Activated T-helper 17 cell treated with anti-CD3 and anti-CD28 coated beads, Interleukin-2, amount 50 U/mL, for 72 hours (primary cell): Measurements from ENCODE around the gene SPINT2. TPM values are rescaled to one million over a fixed set of nuclear protein-coding genes. Genes with fewer than 3 reads are reported as not detected.

Source experiments
- ATAC-seq: fragments of 150-1000 bp; cut with Tn5 transposase; replicated peaks from 2 replicates; pipeline ENCODE4 v1.10.0; 2021; ENCODE audit warnings: mild to moderate bottlenecking, moderate library complexity
- H3K27ac Mint-ChIP-seq: one replicate; pipeline ENCODE4 v1.8.0; 2022; ENCODE audit warnings: mixed read lengths
- H3K27me3 Mint-ChIP-seq: one replicate; pipeline ENCODE4 v1.8.0; 2022; ENCODE audit warnings: mixed read lengths
- H3K36me3 Mint-ChIP-seq: one replicate; pipeline ENCODE4 v1.8.0; 2022; ENCODE audit warnings: low read depth, mild to moderate bottlenecking, mixed read lengths
- H3K4me1 Mint-ChIP-seq: one replicate; pipeline ENCODE4 v1.8.0; 2022; ENCODE audit warnings: mixed read lengths
- H3K4me3 Mint-ChIP-seq: one replicate; pipeline ENCODE4 v1.8.0; 2022; ENCODE audit warnings: mild to moderate bottlenecking, mixed read lengths
- H3K9me3 Mint-ChIP-seq: one replicate; pipeline ENCODE4 v1.8.0; 2022; ENCODE audit warnings: mixed read lengths
- total RNA-seq, 2 donors: library from RNA; stranded (reverse); gene quantifications; one replicate each; pipeline ENCODE4 v1.2.3, GENCODE V29; 2022

The SPINT2 gene
- total RNA-seq, 2 donors from 2014 or later = 21.3 to 56.6 TPM

- H3K4me3 Mint-ChIP-seq = no peak overlapping the region
- H3K27me3 Mint-ChIP-seq = no peaks in the 10 kb centered on the region
- no peak for ATAC-seq
- no peak overlapping the region for H3K27ac Mint-ChIP-seq
- no peaks in the 10 kb centered on the region for H3K9me3 Mint-ChIP-seq
- H3K4me1 Mint-ChIP-seq = peaks cover 6% of the 10 kb centered on the region
- peaks cover 21% of the 10 kb centered on the region for H3K36me3 Mint-ChIP-seq
Measured at GRCh38 chr19:38285567-38285966, 21.2 kb downstream of the SPINT2 start.

GRCh38 chr19:38287604-38288003, 23.2 kb downstream of the SPINT2 start:
- Mint-ChIP-seq H3K4me3 (no peak overlapping the region), H3K36me3 (peaks cover 40% of the 10 kb centered on the region)

GRCh38 chr19:38288123-38288855, 23.9 kb downstream of the SPINT2 start:
- no peaks in the 10 kb centered on the region for H3K4me1 Mint-ChIP-seq
- H3K36me3 Mint-ChIP-seq = peaks cover 40% of the 10 kb centered on the region
- no peaks in the 10 kb centered on the region for H3K27me3 Mint-ChIP-seq
- H3K27ac Mint-ChIP-seq = no peak overlapping the region
- no peak for ATAC-seq
- no peaks in the 10 kb centered on the region for H3K9me3 Mint-ChIP-seq
- no peak overlapping the region for H3K4me3 Mint-ChIP-seq

More at GRCh38 chr19:38287604-38288003, 23.2 kb downstream of the SPINT2 start:
- H3K27ac Mint-ChIP-seq = no peak overlapping the region
- no peak for ATAC-seq
- no peaks in the 10 kb centered on the region for H3K9me3 Mint-ChIP-seq
- H3K27me3 Mint-ChIP-seq = no peaks in the 10 kb centered on the region
- H3K4me1 Mint-ChIP-seq = no peaks in the 10 kb centered on the region

- Mint-ChIP-seq H3K27ac (no peak overlapping the region), H3K9me3 (no peaks in the 10 kb centered on the region), H3K4me1 (no peaks in the 10 kb centered on the region), H3K4me3 (no peak overlapping the region), H3K36me3 (peaks cover 33% of the 10 kb centered on the region), H3K27me3 (no peaks in the 10 kb centered on the region)
- ATAC-seq = no peak
Measured at GRCh38 chr19:38289955-38290354, 25.6 kb downstream of the SPINT2 start.

- Mint-ChIP-seq H3K4me3 (no peak overlapping the region), H3K27ac (no peak overlapping the region), H3K27me3 (no peaks in the 10 kb centered on the region), H3K4me1 (no peaks in the 10 kb centered on the region), H3K36me3 (peaks cover 33% of the 10 kb centered on the region), H3K9me3 (no peaks in the 10 kb centered on the region)
- no peak for ATAC-seq
Measured at GRCh38 chr19:38290631-38291147, 26.3 kb downstream of the SPINT2 start.

- no peak for ATAC-seq
Measured at GRCh38 chr19:38291855-38292254, 27.5 kb downstream of the SPINT2 start.

GRCh38 chr19:38293281-38293680, 28.9 kb downstream of the SPINT2 start:
- Mint-ChIP-seq H3K27ac (no peak overlapping the region), H3K4me1 (no peaks in the 10 kb centered on the region), H3K27me3 (no peaks in the 10 kb centered on the region), H3K9me3 (no peaks in the 10 kb centered on the region), H3K4me3 (no peak overlapping the region), H3K36me3 (peaks cover 25% of the 10 kb centered on the region)
- ATAC-seq = no peak

More at GRCh38 chr19:38291855-38292254, 27.5 kb downstream of the SPINT2 start:
- Mint-ChIP-seq H3K9me3 (no peaks in the 10 kb centered on the region), H3K4me1 (no peaks in the 10 kb centered on the region), H3K36me3 (peaks cover 25% of the 10 kb centered on the region), H3K4me3 (no peak overlapping the region), H3K27me3 (no peaks in the 10 kb centered on the region), H3K27ac (no peak overlapping the region)

GRCh38 chr19:38294090-38294489, 29.7 kb downstream of the SPINT2 start:
- Mint-ChIP-seq H3K27ac (peak overlapping the region; percentile 20), H3K36me3 (peaks cover 25% of the 10 kb centered on the region), H3K4me3 (no peak overlapping the region), H3K9me3 (no peaks in the 10 kb centered on the region), H3K27me3 (no peaks in the 10 kb centered on the region), H3K4me1 (no peaks in the 10 kb centered on the region)
- no peak for ATAC-seq

- Mint-ChIP-seq H3K27me3 (no peaks in the 10 kb centered on the region), H3K9me3 (no peaks in the 10 kb centered on the region), H3K4me1 (no peaks in the 10 kb centered on the region), H3K36me3 (no peaks in the 10 kb centered on the region), H3K27ac (no peak overlapping the region), H3K4me3 (no peak overlapping the region)
- ATAC-seq = no peak
Measured at GRCh38 chr19:38298821-38299680, 34.7 kb downstream of the SPINT2 start.

GRCh38 chr19:38303517-38304351, 39.4 kb downstream of the SPINT2 start, which contains the start of gene C19orf33:
TSS of gene C19orf33 (plus strand) at chr19:38304251. CDS start at chr19:38304262, 11 bp downstream.
- Mint-ChIP-seq H3K27ac (no peak within 1 kb of the TSS), H3K9me3 (no peaks in the 10 kb centered on the region), H3K27me3 (no peaks in the 10 kb centered on the region), H3K4me3 (no peak within 1 kb of the TSS), H3K4me1 (no peaks in the 10 kb centered on the region), H3K36me3 (peaks cover 18% of the 10 kb centered on the region)
- ATAC-seq = no peak

GRCh38 chr19:38304352-38304865, 40.0 kb downstream of the SPINT2 start:
- ATAC-seq = peak; percentile 3
- H3K27ac Mint-ChIP-seq = no peak overlapping the region
- H3K27me3 Mint-ChIP-seq = no peaks in the 10 kb centered on the region
- no peaks in the 10 kb centered on the region for H3K9me3 Mint-ChIP-seq
- no peaks in the 10 kb centered on the region for H3K4me1 Mint-ChIP-seq
- peaks cover 18% of the 10 kb centered on the region for H3K36me3 Mint-ChIP-seq
- H3K4me3 Mint-ChIP-seq = no peak overlapping the region

- peak; percentile 14 for ATAC-seq
- H3K27ac Mint-ChIP-seq = no peak overlapping the region
- no peaks in the 10 kb centered on the region for H3K27me3 Mint-ChIP-seq
- H3K9me3 Mint-ChIP-seq = no peaks in the 10 kb centered on the region
- H3K36me3 Mint-ChIP-seq = peaks cover 23% of the 10 kb centered on the region
- H3K4me1 Mint-ChIP-seq = peaks cover under 1% of the 10 kb centered on the region
- no peak overlapping the region for H3K4me3 Mint-ChIP-seq
Measured at GRCh38 chr19:38304866-38305429, 40.6 kb downstream of the SPINT2 start.

GRCh38 chr19:38306236-38306635, 41.9 kb downstream of the SPINT2 start:
- peaks cover 10% of the 10 kb centered on the region for H3K4me1 Mint-ChIP-seq
- H3K27me3 Mint-ChIP-seq = no peaks in the 10 kb centered on the region
- H3K27ac Mint-ChIP-seq = no peak overlapping the region
- H3K36me3 Mint-ChIP-seq = peaks cover 33% of the 10 kb centered on the region
- ATAC-seq = no peak
- no peaks in the 10 kb centered on the region for H3K9me3 Mint-ChIP-seq
- no peak overlapping the region for H3K4me3 Mint-ChIP-seq
